Gastroesophageal sphincter (tissue), 3 donors: ENCODE data around the gene ENTHD1.
"Not testable (repeated sequence)": the region's sequence is repeated elsewhere in the genome, so short reads cannot be mapped to it uniquely, and the experiment has no call there.

Source experiments
- CTCF ChIP-seq, 4 experiments: fragments of 200-600 bp in 2 of 4; fragments of 450-650 bp in 2 of 4; sonication (generic) in 1 of 4; IDR thresholded peaks; one replicate each; pipeline ENCODE4 v1.5.1; 2017 to 2019; ENCODE audit warnings: antibody characterized with exemption in 4 of 4, mild to moderate bottlenecking in 2 of 4, moderate library complexity in 2 of 4
- POLR2AphosphoS5 ChIP-seq: sonication (generic); formaldehyde crosslinking; IDR thresholded peaks from one replicate; pipeline ENCODE4 v1.6.1; 2017; ENCODE audit warnings: antibody characterized with exemption

DNA sequence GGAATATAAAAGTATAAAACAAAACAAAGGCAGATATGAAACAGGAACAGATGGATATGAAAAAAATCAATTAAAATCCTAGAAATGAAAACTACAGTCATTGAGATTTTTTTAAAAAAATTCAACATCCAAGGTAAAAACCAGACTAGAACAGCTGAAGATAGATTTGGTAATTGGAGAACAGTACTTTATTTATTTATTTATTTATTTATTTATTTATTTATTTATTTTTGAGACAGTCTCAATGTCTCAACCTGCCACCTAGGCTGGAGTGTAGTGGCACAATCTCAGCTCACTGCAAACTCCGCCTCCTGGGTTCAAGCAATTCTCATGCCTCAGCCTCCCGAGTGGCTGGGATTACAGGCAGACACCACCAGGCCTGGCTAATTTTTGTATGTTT, 23.8 kb downstream of the ENTHD1 start:
- TF ChIP-seq CTCF (IDR thresholded peaks at IDR 0.05); POLR2AphosphoS5: not testable (repeated sequence)
